ENCODE results near the gene TDRD7.

The TDRD7 gene

DNA sequence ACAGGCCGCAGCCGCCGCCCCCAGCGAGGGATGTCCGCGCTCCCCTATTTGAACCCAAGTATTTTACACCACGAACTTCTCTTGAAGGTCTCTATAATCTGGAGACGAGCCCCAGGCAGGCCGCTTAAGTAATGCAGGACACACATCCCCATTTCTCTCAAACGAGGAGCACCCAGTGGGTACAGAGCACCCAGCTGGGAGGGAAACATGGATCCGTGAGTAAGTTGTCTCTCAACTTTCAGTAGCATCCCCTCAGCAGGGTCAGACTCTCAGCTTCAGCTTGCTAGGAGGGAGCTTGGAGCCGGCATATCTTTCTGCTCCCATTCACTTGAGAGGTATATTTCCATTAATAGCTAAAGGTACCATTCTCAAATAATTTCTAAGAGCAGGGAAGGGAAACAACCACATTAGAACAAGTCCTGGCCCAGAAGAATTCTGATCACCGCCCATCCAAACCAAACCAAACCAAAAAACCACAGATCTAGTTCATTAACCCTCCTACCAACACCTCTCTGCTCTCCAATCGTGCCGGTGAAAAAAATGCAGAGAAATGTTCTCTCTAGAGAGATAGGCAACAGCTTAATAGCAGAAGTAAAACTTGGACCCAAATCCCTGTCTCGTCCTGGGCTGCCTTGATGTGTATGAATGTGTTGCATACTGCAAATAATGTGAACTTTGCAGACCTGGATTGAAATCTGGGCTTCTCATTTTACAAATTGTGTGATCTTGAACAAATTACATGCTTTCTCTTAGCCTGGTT, 910 bp downstream of the TDRD7 start:
- Histone ChIP-seq H3K9ac (ENCODE audit: low read length) (no peak overlapping the region), H3K4me3 (ENCODE audit: low read length) (peak overlapping the region; percentile 58), H3K9me3 (ENCODE audit: control insufficient read depth, low read depth, low read length) (no peaks in the 10 kb centered on the region), H3K27ac (ENCODE audit: low read length) (no peak overlapping the region), H3K36me3 (ENCODE audit: control insufficient read depth, low read depth, low read length) (no peaks in the 10 kb centered on the region), H3K4me1 (ENCODE audit: control insufficient read depth, low read depth, low read length) (no peaks in the 10 kb centered on the region), H3K27me3 (ENCODE audit: control insufficient read depth, insufficient read depth, low read length) (peaks cover 54% of the 10 kb centered on the region)

GRCh38 chr9:97413462-97413861, 1.6 kb downstream of the TDRD7 start:
- H3K27me3 ChIP-seq (ENCODE audit: control insufficient read depth, insufficient read depth, low read length): peaks cover 54% of the 10 kb centered on the region
- no peak overlapping the region for H3K9ac ChIP-seq (ENCODE audit: low read length)
- H3K4me1 ChIP-seq (ENCODE audit: control insufficient read depth, low read depth, low read length): no peaks in the 10 kb centered on the region
- H3K9me3 ChIP-seq (ENCODE audit: control insufficient read depth, low read depth, low read length): no peaks in the 10 kb centered on the region
- H3K4me3 ChIP-seq (ENCODE audit: low read length): no peak overlapping the region
- H3K36me3 ChIP-seq (ENCODE audit: control insufficient read depth, low read depth, low read length): no peaks in the 10 kb centered on the region
- H3K27ac ChIP-seq (ENCODE audit: low read length): no peak overlapping the region

- Histone ChIP-seq H3K27ac (ENCODE audit: low read length) (no peak overlapping the region), H3K36me3 (ENCODE audit: control insufficient read depth, low read depth, low read length) (no peaks in the 10 kb centered on the region), H3K9me3 (ENCODE audit: control insufficient read depth, low read depth, low read length) (no peaks in the 10 kb centered on the region), H3K4me1 (ENCODE audit: control insufficient read depth, low read depth, low read length) (no peaks in the 10 kb centered on the region), H3K27me3 (ENCODE audit: control insufficient read depth, insufficient read depth, low read length) (peaks cover 48% of the 10 kb centered on the region), H3K9ac (ENCODE audit: low read length) (no peak overlapping the region), H3K4me3 (ENCODE audit: low read length) (no peak overlapping the region)
Observed at GRCh38 chr9:97415146-97415545, 3.2 kb downstream of the TDRD7 start.

DNA sequence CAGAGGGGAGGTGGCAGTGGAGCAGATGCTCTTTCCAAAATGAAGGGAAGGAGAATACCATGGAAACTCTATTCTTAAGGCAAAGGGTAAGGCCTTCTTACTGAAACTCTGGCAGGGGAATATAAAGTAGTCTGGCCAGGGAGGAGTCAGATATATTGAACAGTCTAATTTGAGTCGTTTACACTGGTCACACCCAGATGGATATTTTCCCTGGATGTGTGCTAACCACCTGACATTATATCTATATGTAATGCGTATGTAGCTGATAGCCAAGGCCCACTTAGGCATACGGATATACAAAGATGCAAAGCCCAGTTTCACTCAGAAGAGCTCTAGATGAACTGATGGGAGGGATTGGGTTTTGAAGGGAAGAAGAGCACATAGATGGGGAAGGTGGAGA, 7.0 kb downstream of the TDRD7 start:
- no peaks in the 10 kb centered on the region for H3K36me3 ChIP-seq (ENCODE audit: control insufficient read depth, low read depth, low read length)
- no peak overlapping the region for H3K27ac ChIP-seq (ENCODE audit: low read length)
- no peak overlapping the region for H3K4me3 ChIP-seq (ENCODE audit: low read length)
- no peaks in the 10 kb centered on the region for H3K9me3 ChIP-seq (ENCODE audit: control insufficient read depth, low read depth, low read length)
- H3K9ac ChIP-seq (ENCODE audit: low read length): no peak overlapping the region
- H3K4me1 ChIP-seq (ENCODE audit: control insufficient read depth, low read depth, low read length): no peaks in the 10 kb centered on the region
- H3K27me3 ChIP-seq (ENCODE audit: control insufficient read depth, insufficient read depth, low read length): peaks cover 14% of the 10 kb centered on the region

DNA sequence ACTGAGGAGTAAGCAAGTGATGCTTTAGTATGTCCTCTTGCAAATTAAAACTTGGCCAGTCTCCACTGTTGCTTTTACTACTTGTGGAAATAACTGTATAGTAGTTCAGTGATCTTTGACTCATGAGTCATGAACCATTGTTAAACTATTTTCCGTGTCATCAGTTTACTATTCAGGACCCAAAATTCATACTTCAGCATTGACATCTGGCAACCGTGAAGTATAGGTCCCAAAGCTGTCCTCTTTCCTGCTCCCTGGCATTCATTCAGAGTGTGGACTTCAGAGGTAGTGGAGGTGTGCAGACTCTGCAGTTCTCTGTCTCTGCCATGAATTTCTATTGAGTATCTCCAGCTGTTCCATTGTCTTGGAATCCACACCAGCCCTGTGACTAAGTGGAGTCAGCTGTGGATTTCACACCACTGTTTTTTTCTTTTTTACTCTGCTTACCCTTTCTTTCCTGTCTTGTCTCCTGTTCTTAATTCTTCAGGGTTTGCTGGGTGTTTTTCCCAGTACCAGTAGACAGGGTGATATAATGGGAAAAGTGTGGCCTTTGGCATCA, 7.5 kb downstream of the TDRD7 start:
- Histone ChIP-seq H3K4me3 (ENCODE audit: low read length) (no peak overlapping the region), H3K9ac (ENCODE audit: low read length) (no peak overlapping the region), H3K36me3 (ENCODE audit: control insufficient read depth, low read depth, low read length) (no peaks in the 10 kb centered on the region), H3K27ac (ENCODE audit: low read length) (no peak overlapping the region), H3K9me3 (ENCODE audit: control insufficient read depth, low read depth, low read length) (no peaks in the 10 kb centered on the region), H3K27me3 (ENCODE audit: control insufficient read depth, insufficient read depth, low read length) (peaks cover 9% of the 10 kb centered on the region), H3K4me1 (ENCODE audit: control insufficient read depth, low read depth, low read length) (no peaks in the 10 kb centered on the region)

GRCh38 chr9:97425336-97425972, 13.6 kb downstream of the TDRD7 start:
- no peaks in the 10 kb centered on the region for H3K27me3 ChIP-seq (ENCODE audit: control insufficient read depth, insufficient read depth, low read length)
- no peaks in the 10 kb centered on the region for H3K36me3 ChIP-seq (ENCODE audit: control insufficient read depth, low read depth, low read length)
- H3K27ac ChIP-seq (ENCODE audit: low read length): no peak overlapping the region
- H3K4me3 ChIP-seq (ENCODE audit: low read length): no peak overlapping the region
- H3K4me1 ChIP-seq (ENCODE audit: control insufficient read depth, low read depth, low read length): no peaks in the 10 kb centered on the region
- H3K9me3 ChIP-seq (ENCODE audit: control insufficient read depth, low read depth, low read length): no peaks in the 10 kb centered on the region
- no peak overlapping the region for H3K9ac ChIP-seq (ENCODE audit: low read length)

DNA sequence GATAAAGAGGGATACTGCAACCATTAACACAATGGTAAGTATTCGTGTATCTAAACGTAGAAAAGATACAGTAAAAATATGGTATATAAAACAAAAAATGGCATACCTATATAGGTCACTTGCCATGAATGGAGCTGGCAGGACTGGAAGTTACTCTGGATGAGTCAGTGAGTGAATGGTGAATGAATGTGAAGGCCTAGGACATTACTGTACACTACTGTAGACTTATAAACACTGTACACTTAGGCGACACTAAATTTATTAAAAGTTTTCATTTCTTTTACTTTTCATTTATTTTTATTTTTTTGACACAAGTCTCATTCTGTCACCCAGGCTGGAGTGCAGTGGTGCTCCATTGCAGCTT, 14.1 kb downstream of the TDRD7 start:
- Histone ChIP-seq H3K27ac (ENCODE audit: low read length) (no peak overlapping the region), H3K4me1 (ENCODE audit: control insufficient read depth, low read depth, low read length) (no peaks in the 10 kb centered on the region), H3K9me3 (ENCODE audit: control insufficient read depth, low read depth, low read length) (no peaks in the 10 kb centered on the region), H3K4me3 (ENCODE audit: low read length) (no peak overlapping the region), H3K9ac (ENCODE audit: low read length) (no peak overlapping the region), H3K27me3 (ENCODE audit: control insufficient read depth, insufficient read depth, low read length) (no peaks in the 10 kb centered on the region), H3K36me3 (ENCODE audit: control insufficient read depth, low read depth, low read length) (no peaks in the 10 kb centered on the region)

DNA sequence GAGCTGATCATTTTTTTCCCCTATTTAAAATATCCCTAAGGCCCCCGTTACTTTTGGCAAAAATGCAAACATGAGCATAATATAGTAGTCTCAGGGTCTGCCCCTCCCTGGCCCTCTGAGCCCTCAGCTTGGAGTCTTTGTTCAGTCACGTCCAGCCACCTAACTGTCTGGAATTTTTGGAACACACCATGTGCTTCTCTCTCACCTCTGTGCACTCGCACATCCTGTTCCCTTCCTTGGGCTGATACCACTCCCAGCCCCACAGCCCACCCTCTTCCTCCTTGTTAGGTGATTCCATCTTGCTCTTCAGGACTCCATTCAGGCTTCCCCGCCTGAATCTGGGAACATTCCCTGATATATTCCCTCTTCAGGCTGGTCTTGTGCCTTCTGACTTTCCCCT, 16.0 kb downstream of the TDRD7 start:
- Histone ChIP-seq H3K36me3 (ENCODE audit: control insufficient read depth, low read depth, low read length) (no peaks in the 10 kb centered on the region), H3K27ac (ENCODE audit: low read length) (no peak overlapping the region), H3K4me1 (ENCODE audit: control insufficient read depth, low read depth, low read length) (no peaks in the 10 kb centered on the region), H3K9me3 (ENCODE audit: control insufficient read depth, low read depth, low read length) (no peaks in the 10 kb centered on the region), H3K9ac (ENCODE audit: low read length) (no peak overlapping the region), H3K4me3 (ENCODE audit: low read length) (no peak overlapping the region), H3K27me3 (ENCODE audit: control insufficient read depth, insufficient read depth, low read length) (no peaks in the 10 kb centered on the region)

- Histone ChIP-seq H3K9me3 (ENCODE audit: control insufficient read depth, low read depth, low read length) (no peaks in the 10 kb centered on the region), H3K36me3 (ENCODE audit: control insufficient read depth, low read depth, low read length) (no peaks in the 10 kb centered on the region), H3K27me3 (ENCODE audit: control insufficient read depth, insufficient read depth, low read length) (no peaks in the 10 kb centered on the region), H3K4me1 (ENCODE audit: control insufficient read depth, low read depth, low read length) (no peaks in the 10 kb centered on the region), H3K9ac (ENCODE audit: low read length) (no peak overlapping the region), H3K27ac (ENCODE audit: low read length) (no peak overlapping the region), H3K4me3 (ENCODE audit: low read length) (no peak overlapping the region)
Observed at GRCh38 chr9:97430316-97431043, 18.6 kb downstream of the TDRD7 start.

GRCh38 chr9:97431044-97431441, 19.1 kb downstream of the TDRD7 start:
- Histone ChIP-seq H3K36me3 (ENCODE audit: control insufficient read depth, low read depth, low read length) (no peaks in the 10 kb centered on the region), H3K4me1 (ENCODE audit: control insufficient read depth, low read depth, low read length) (no peaks in the 10 kb centered on the region), H3K9me3 (ENCODE audit: control insufficient read depth, low read depth, low read length) (no peaks in the 10 kb centered on the region), H3K9ac (ENCODE audit: low read length) (no peak overlapping the region), H3K27me3 (ENCODE audit: control insufficient read depth, insufficient read depth, low read length) (no peaks in the 10 kb centered on the region), H3K4me3 (ENCODE audit: low read length) (no peak overlapping the region), H3K27ac (ENCODE audit: low read length) (no peak overlapping the region)

DNA sequence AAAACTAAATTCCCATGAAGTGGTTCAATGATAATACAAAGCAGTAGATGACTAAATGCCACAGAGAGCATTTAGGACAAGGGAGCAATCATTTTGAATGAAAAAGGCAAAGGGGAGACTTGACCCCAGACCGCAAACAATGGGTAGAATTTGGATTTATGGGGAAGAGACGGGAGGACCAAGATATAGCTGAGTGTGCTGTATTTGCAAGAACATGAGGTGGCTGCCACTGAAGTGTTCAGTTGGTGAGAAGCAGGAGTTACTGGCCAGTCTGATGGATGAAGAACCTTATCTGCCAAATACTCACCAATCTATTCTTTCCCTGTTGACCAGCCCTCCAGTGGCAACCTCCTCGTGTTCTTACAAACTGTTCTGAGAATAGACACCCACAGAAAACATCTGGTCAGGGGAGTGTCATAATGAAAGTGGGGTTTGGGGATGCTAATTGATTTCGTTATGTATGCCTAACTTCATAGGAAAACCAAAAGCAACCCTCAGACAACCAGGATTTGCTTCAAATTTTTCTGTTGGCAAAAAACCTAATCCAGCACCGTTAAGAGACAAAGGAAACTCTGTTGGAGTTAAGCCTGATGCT, 19.8 kb downstream of the TDRD7 start:
- no peaks in the 10 kb centered on the region for H3K9me3 ChIP-seq (ENCODE audit: control insufficient read depth, low read depth, low read length)
- no peak overlapping the region for H3K9ac ChIP-seq (ENCODE audit: low read length)
- no peak overlapping the region for H3K4me3 ChIP-seq (ENCODE audit: low read length)
- H3K4me1 ChIP-seq (ENCODE audit: control insufficient read depth, low read depth, low read length): no peaks in the 10 kb centered on the region
- H3K27ac ChIP-seq (ENCODE audit: low read length): no peak overlapping the region
- H3K36me3 ChIP-seq (ENCODE audit: control insufficient read depth, low read depth, low read length): no peaks in the 10 kb centered on the region
- no peaks in the 10 kb centered on the region for H3K27me3 ChIP-seq (ENCODE audit: control insufficient read depth, insufficient read depth, low read length)
